ENCODE results near the gene RPL34.
"Not testable (repeated sequence)": the region's sequence is repeated elsewhere in the genome, so short reads cannot be mapped to it uniquely, and the experiment has no call there.

The RPL34 gene

GRCh38 chr4:108620101-108620932 is at the start of gene RPL34:
Gene RPL34, plus strand, starts transcription at chr4:108620576. Its CDS starts 1,384 bp downstream, at chr4:108621960.
- Histone ChIP-seq H3K4me3 (ENCODE audit: low read length) (peak within 1 kb of the TSS; percentile 94), H3K27ac (ENCODE audit: low read length) (peak within 1 kb of the TSS; percentile 84), H3K27me3 (ENCODE audit: insufficient read depth, low read length) (no peaks in the 10 kb centered on the region), H3K4me1 (ENCODE audit: insufficient read depth, low read length) (peaks cover 9% of the 10 kb centered on the region; the same call in 1 of the 2 replicates), H3K9me3 (ENCODE audit: insufficient read depth, low read depth, low read length) (peaks cover 3% of the 10 kb centered on the region; the same call in 1 of the 2 replicates), H3K9ac (ENCODE audit: low read depth, low read length) (peak within 1 kb of the TSS; percentile 99), H3K36me3 (ENCODE audit: insufficient read depth, low read depth, low read length) (peaks cover 44% of the 10 kb centered on the region)

- Histone ChIP-seq H3K36me3 (ENCODE audit: insufficient read depth, low read depth, low read length) (no peaks in the 10 kb centered on the region), H3K9me3 (ENCODE audit: insufficient read depth, low read depth, low read length) (no peaks in the 10 kb centered on the region), H3K4me1 (ENCODE audit: insufficient read depth, low read length) (peaks cover 4% of the 10 kb centered on the region; the same call in 1 of the 2 replicates), H3K4me3 (ENCODE audit: low read length) (no peak overlapping the region), H3K27ac (ENCODE audit: low read length) (no peak overlapping the region), H3K9ac (ENCODE audit: low read depth, low read length) (no peak overlapping the region), H3K27me3 (ENCODE audit: insufficient read depth, low read length) (no peaks in the 10 kb centered on the region)
Observed at GRCh38 chr4:108570993-108571569, 49.3 kb upstream of the RPL34 start.

- Histone ChIP-seq H3K27ac (ENCODE audit: low read length) (no peak overlapping the region), H3K9me3 (ENCODE audit: insufficient read depth, low read depth, low read length) (no peaks in the 10 kb centered on the region), H3K4me1 (ENCODE audit: insufficient read depth, low read length) (peaks cover 4% of the 10 kb centered on the region; the same call in 1 of the 2 replicates), H3K9ac (ENCODE audit: low read depth, low read length) (no peak overlapping the region), H3K4me3 (ENCODE audit: low read length) (no peak overlapping the region), H3K27me3 (ENCODE audit: insufficient read depth, low read length) (no peaks in the 10 kb centered on the region), H3K36me3 (ENCODE audit: insufficient read depth, low read depth, low read length) (no peaks in the 10 kb centered on the region)
Observed at GRCh38 chr4:108574402-108574801, 46.0 kb upstream of the RPL34 start.

- no peak overlapping the region for H3K4me3 ChIP-seq (ENCODE audit: low read length)
- H3K27me3 ChIP-seq (ENCODE audit: insufficient read depth, low read length): no peaks in the 10 kb centered on the region
- no peaks in the 10 kb centered on the region for H3K36me3 ChIP-seq (ENCODE audit: insufficient read depth, low read depth, low read length)
- H3K4me1 ChIP-seq (ENCODE audit: insufficient read depth, low read length): no peaks in the 10 kb centered on the region
- H3K27ac ChIP-seq (ENCODE audit: low read length): no peak overlapping the region
- H3K9me3 ChIP-seq (ENCODE audit: insufficient read depth, low read depth, low read length): no peaks in the 10 kb centered on the region
- no peak overlapping the region for H3K9ac ChIP-seq (ENCODE audit: low read depth, low read length)
Observed at GRCh38 chr4:108581083-108581482, 39.3 kb upstream of the RPL34 start.

GRCh38 chr4:108586778-108587177 is 33.6 kb upstream of the RPL34 start:
- Histone ChIP-seq H3K36me3 (ENCODE audit: insufficient read depth, low read depth, low read length) (no peaks in the 10 kb centered on the region), H3K27ac (ENCODE audit: low read length) (no peak overlapping the region), H3K9ac (ENCODE audit: low read depth, low read length) (no peak overlapping the region), H3K4me1 (ENCODE audit: insufficient read depth, low read length) (no peaks in the 10 kb centered on the region; the same call in 1 of the 2 replicates), H3K9me3 (ENCODE audit: insufficient read depth, low read depth, low read length) (no peaks in the 10 kb centered on the region), H3K27me3 (ENCODE audit: insufficient read depth, low read length) (peaks cover 13% of the 10 kb centered on the region; the same call in 1 of the 2 replicates), H3K4me3 (ENCODE audit: low read length) (no peak overlapping the region)

- no peak overlapping the region for H3K27ac ChIP-seq (ENCODE audit: low read length)
- no peaks in the 10 kb centered on the region; the same call in 1 of the 2 replicates for H3K4me1 ChIP-seq (ENCODE audit: insufficient read depth, low read length)
- H3K9ac ChIP-seq (ENCODE audit: low read depth, low read length): no peak overlapping the region
- no peaks in the 10 kb centered on the region for H3K36me3 ChIP-seq (ENCODE audit: insufficient read depth, low read depth, low read length)
- peaks cover 26% of the 10 kb centered on the region for H3K27me3 ChIP-seq (ENCODE audit: insufficient read depth, low read length)
- no peaks in the 10 kb centered on the region for H3K9me3 ChIP-seq (ENCODE audit: insufficient read depth, low read depth, low read length)
- no peak overlapping the region for H3K4me3 ChIP-seq (ENCODE audit: low read length)
Observed at GRCh38 chr4:108588878-108589277, 31.5 kb upstream of the RPL34 start.

- no peak overlapping the region for H3K9ac ChIP-seq (ENCODE audit: low read depth, low read length)
- H3K9me3 ChIP-seq (ENCODE audit: insufficient read depth, low read depth, low read length): no peaks in the 10 kb centered on the region
- peaks cover 28% of the 10 kb centered on the region for H3K27me3 ChIP-seq (ENCODE audit: insufficient read depth, low read length)
- H3K36me3 ChIP-seq (ENCODE audit: insufficient read depth, low read depth, low read length): no peaks in the 10 kb centered on the region
- no peaks in the 10 kb centered on the region; the same call in 1 of the 2 replicates for H3K4me1 ChIP-seq (ENCODE audit: insufficient read depth, low read length)
- no peak overlapping the region for H3K27ac ChIP-seq (ENCODE audit: low read length)
- H3K4me3 ChIP-seq (ENCODE audit: low read length): no peak overlapping the region
Observed at GRCh38 chr4:108589961-108590360, 30.4 kb upstream of the RPL34 start.

- Histone ChIP-seq H3K4me1 (ENCODE audit: insufficient read depth, low read length) (no peaks in the 10 kb centered on the region; the same call in 1 of the 2 replicates), H3K9ac (ENCODE audit: low read depth, low read length) (no peak overlapping the region), H3K36me3 (ENCODE audit: insufficient read depth, low read depth, low read length) (no peaks in the 10 kb centered on the region), H3K27me3 (ENCODE audit: insufficient read depth, low read length) (peaks cover 32% of the 10 kb centered on the region), H3K27ac (ENCODE audit: low read length) (no peak overlapping the region), H3K9me3 (ENCODE audit: insufficient read depth, low read depth, low read length) (no peaks in the 10 kb centered on the region), H3K4me3 (ENCODE audit: low read length) (no peak overlapping the region)
Observed at GRCh38 chr4:108590776-108591175, 29.6 kb upstream of the RPL34 start.

- Histone ChIP-seq H3K36me3 (ENCODE audit: insufficient read depth, low read depth, low read length) (no peaks in the 10 kb centered on the region), H3K27me3 (ENCODE audit: insufficient read depth, low read length) (peaks cover 32% of the 10 kb centered on the region), H3K4me3 (ENCODE audit: low read length) (no peak overlapping the region), H3K9ac (ENCODE audit: low read depth, low read length) (no peak overlapping the region), H3K27ac (ENCODE audit: low read length) (no peak overlapping the region), H3K9me3 (ENCODE audit: insufficient read depth, low read depth, low read length) (no peaks in the 10 kb centered on the region), H3K4me1 (ENCODE audit: insufficient read depth, low read length) (no peaks in the 10 kb centered on the region; the same call in 1 of the 2 replicates)
Observed at GRCh38 chr4:108592674-108592986, 27.7 kb upstream of the RPL34 start.

- not testable (repeated sequence) for H3K9ac ChIP-seq (ENCODE audit: low read depth, low read length); H3K4me1 ChIP-seq (ENCODE audit: insufficient read depth, low read length); H3K9me3 ChIP-seq (ENCODE audit: insufficient read depth, low read depth, low read length); H3K4me3 ChIP-seq (ENCODE audit: low read length); H3K27ac ChIP-seq (ENCODE audit: low read length); H3K36me3 ChIP-seq (ENCODE audit: insufficient read depth, low read depth, low read length)
- peaks cover 32% of the 10 kb centered on the region for H3K27me3 ChIP-seq (ENCODE audit: insufficient read depth, low read length)
Observed at GRCh38 chr4:108594296-108594695, 26.1 kb upstream of the RPL34 start.

- Histone ChIP-seq H3K27me3 (ENCODE audit: insufficient read depth, low read length) (peaks cover 19% of the 10 kb centered on the region), H3K4me3 (ENCODE audit: low read length) (no peak overlapping the region)
Observed at GRCh38 chr4:108596344-108596743, 24.0 kb upstream of the RPL34 start.

GRCh38 chr4:108601106-108601505 is 19.3 kb upstream of the RPL34 start:
- H3K4me1 ChIP-seq (ENCODE audit: insufficient read depth, low read length): no peaks in the 10 kb centered on the region
- H3K9me3 ChIP-seq (ENCODE audit: insufficient read depth, low read depth, low read length): no peaks in the 10 kb centered on the region; the same call in 1 of the 2 replicates
- H3K9ac ChIP-seq (ENCODE audit: low read depth, low read length): no peak overlapping the region
- H3K4me3 ChIP-seq (ENCODE audit: low read length): no peak overlapping the region
- H3K36me3 ChIP-seq (ENCODE audit: insufficient read depth, low read depth, low read length): no peaks in the 10 kb centered on the region
- no peak overlapping the region for H3K27ac ChIP-seq (ENCODE audit: low read length)
- no peaks in the 10 kb centered on the region for H3K27me3 ChIP-seq (ENCODE audit: insufficient read depth, low read length)

More at GRCh38 chr4:108596344-108596743, 24.0 kb upstream of the RPL34 start:
- H3K4me1 ChIP-seq (ENCODE audit: insufficient read depth, low read length): no peaks in the 10 kb centered on the region
- no peaks in the 10 kb centered on the region for H3K9me3 ChIP-seq (ENCODE audit: insufficient read depth, low read depth, low read length)
- H3K36me3 ChIP-seq (ENCODE audit: insufficient read depth, low read depth, low read length): no peaks in the 10 kb centered on the region
- no peak overlapping the region for H3K27ac ChIP-seq (ENCODE audit: low read length)
- H3K9ac ChIP-seq (ENCODE audit: low read depth, low read length): no peak overlapping the region
